GM21360 (cell line): Measurements from ENCODE around the gene TIMM9.
"Not testable (repeated sequence)": the region's sequence is repeated elsewhere in the genome, so short reads cannot be mapped to it uniquely, and the experiment has no call there.

Source experiments
- ATAC-seq: cut with Tn5 transposase; IDR thresholded peaks from one replicate; pipeline ENCODE4 v1.9.1; 2021; ENCODE audit warnings: mild to moderate bottlenecking, moderate library complexity; ENCODE audit not compliant: unreplicated experiment

The TIMM9 gene

GRCh38 chr14:58398895-58399294, 28.4 kb downstream of the TIMM9 start:
- no peak for ATAC-seq

GRCh38 chr14:58398495-58398894, 28.8 kb downstream of the TIMM9 start:
- no peak for ATAC-seq

GRCh38 chr14:58397156-58397555, 30.2 kb downstream of the TIMM9 start:
- ATAC-seq = no peak

GRCh38 chr14:58395812-58396788, 31.2 kb downstream of the TIMM9 start, which contains the start of gene TOMM20L:
TOMM20L (plus strand) TSS chr14:58395930; CDS start chr14:58395958, 28 bp downstream.
- ATAC-seq = peak; percentile 88

- ATAC-seq = no peak
These were observed 31.8 kb downstream of the TIMM9 start for GRCh38 chr14:58395562-58395811.

GRCh38 chr14:58390830-58391229, 36.5 kb downstream of the TIMM9 start:
- no peak for ATAC-seq

- ATAC-seq = no peak
These were observed 50.5 kb downstream of the TIMM9 start for GRCh38 chr14:58376791-58377190.

GRCh38 chr14:58368956-58369355, 58.4 kb downstream of the TIMM9 start:
- no peak for ATAC-seq

GRCh38 chr14:58367296-58367695, 60.0 kb downstream of the TIMM9 start:
- ATAC-seq = no peak

- no peak for ATAC-seq
These were observed 63.0 kb downstream of the TIMM9 start for GRCh38 chr14:58364316-58364715.

GRCh38 chr14:58362798-58363412, 64.4 kb downstream of the TIMM9 start:
- no peak for ATAC-seq

GRCh38 chr14:58362272-58362671, 65.1 kb downstream of the TIMM9 start:
- ATAC-seq = not testable (repeated sequence)
